Heart left ventricle (tissue), 13 donors: ENCODE measurements around the gene USP2.

Experiments
- CTCF ChIP-seq, 12 donors: fragments of 200-600 bp; sonication (generic) in 4 of 12; IDR thresholded peaks; one replicate each; pipeline versions ENCODE4 v1.5.0 to v1.8.0; 2018 to 2022; ENCODE audit warnings: antibody characterized with exemption in 12 of 12, mild to moderate bottlenecking in 5 of 12
- POLR2A ChIP-seq, 2 donors: fragments of 450-650 bp; IDR thresholded peaks; one replicate each; pipeline ENCODE4 v1.6.1; 2017; ENCODE audit warnings: antibody characterized with exemption in 2 of 2, mild to moderate bottlenecking in 2 of 2, moderate library complexity in 2 of 2
- donor health status: ischemic (EF 13 %, LVEDD 7.1; RV severe dilation, severe dysfunction).
- donor health status: DM: no; HTN: yes; CAD: no.
- donor health status: DM: no; HTN: no; CAD: no.
- donor health status: ischemic (EF 25% LVEDD 6.9; RV normal size, moderate dysfunction).
- donor health status: ischemic (EF 25% LVEDD 5.7; RV mildly dilated, moderate dysfunction).
- donor health status: ischemic (EF 35%, LVEDD 5.7; RV mildly dilated, moderate dysfunction).
- donor health status: nonischemic (EF 11% LVEDD 7.7; RV severe dilation, severe dysfunction).
- donor health status: DM: yes; HTN: yes; CAD: no.
- donor health status: PGD.
- donor health status: ischemic (EF 29% LVEDD 5.4; RV normal size, mild dysfunction).
- donor health status: nonischemic (EF 23%, LVEDD 6.1; RV moderate dilation, normal function).

GRCh38 chr11:119403021-119403420 is 21.5 kb upstream of the USP2 start:
- TF ChIP-seq CTCF (IDR thresholded peaks at IDR 0.05) (no peak), POLR2A (IDR thresholded peaks at IDR 0.05) (no peak)
